Activated T-helper 1 cell treated with anti-CD3 and anti-CD28 coated beads, Interleukin-12 subunit alpha, Interleukin-12 subunit beta, Interleukin-2, Interleukin-4 antibody, amounts not matched to agents 30 ng/mL and 10 ng/mL and 1 ng/mL, durations not matched to agents 14 hours and 24 hours and 36 hours (primary cell): Measurements from ENCODE around the gene PLIN3. TPM values are rescaled to one million over a fixed set of nuclear protein-coding genes. Genes with fewer than 3 reads are reported as not detected.
"Not testable (repeated sequence)": the region's sequence is repeated elsewhere in the genome, so short reads cannot be mapped to it uniquely, and the experiment has no call there.

Source experiments
- DNase-seq: peaks from one replicate; pipeline ENCODE4 v3.0.0; 2021; ENCODE audit warnings: low spot score
- H3K27ac Mint-ChIP-seq: one replicate; pipeline ENCODE4 v1.8.0; 2021; ENCODE audit warnings: mild to moderate bottlenecking, mixed read lengths
- H3K27me3 Mint-ChIP-seq: one replicate; pipeline ENCODE4 v1.8.0; 2022; ENCODE audit warnings: mild to moderate bottlenecking, moderate library complexity, mixed read lengths; ENCODE audit not compliant: insufficient read depth
- H3K36me3 Mint-ChIP-seq: one replicate; pipeline ENCODE4 v1.8.0; 2021; ENCODE audit warnings: low read depth, mixed read lengths
- H3K4me1 Mint-ChIP-seq: one replicate; pipeline ENCODE4 v1.8.0; 2021; ENCODE audit warnings: low read depth, mixed read lengths
- H3K4me3 Mint-ChIP-seq: one replicate; pipeline ENCODE4 v1.8.0; 2021; ENCODE audit warnings: mild to moderate bottlenecking, moderate library complexity, mixed read lengths
- H3K9me3 Mint-ChIP-seq: one replicate; pipeline ENCODE4 v1.8.0; 2021; ENCODE audit warnings: mixed read lengths
- intact Hi-C: fragments of 100-400 bp; cut with micrococcal nuclease; formaldehyde crosslinking; loops from one replicate; pipeline ENCODE4 v1.15.1; 2024
- total RNA-seq: library from RNA; stranded (reverse); gene quantifications from 2 replicates; pipeline ENCODE4 v1.2.3, GENCODE V29; 2022

Gene PLIN3
- total RNA-seq, 1 donor from 2014 or later: 33.2 TPM

DNA sequence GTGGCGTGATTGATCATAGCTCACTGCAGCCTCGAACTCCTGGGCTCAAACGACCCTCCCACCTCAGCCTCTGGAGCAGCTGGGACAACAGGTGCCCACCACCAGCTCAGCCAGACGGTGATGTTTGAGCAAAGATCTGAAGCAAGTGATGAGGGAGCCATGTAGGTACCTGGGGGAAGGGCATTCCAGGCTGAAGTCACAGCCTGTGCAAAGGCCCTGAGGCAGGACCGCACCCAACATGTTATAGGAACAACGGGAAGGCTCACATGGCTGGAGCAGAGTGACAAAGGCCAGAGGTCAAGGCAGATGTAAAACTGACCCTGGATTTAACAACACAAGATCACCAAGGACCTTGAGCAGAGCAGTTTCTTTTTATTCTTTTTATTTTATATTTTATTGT, 61.1 kb downstream of the PLIN3 start:
- Mint-ChIP-seq H3K36me3 (no peaks in the 10 kb centered on the region), H3K9me3 (no peaks in the 10 kb centered on the region), H3K27me3 (no peaks in the 10 kb centered on the region), H3K27ac (no peak overlapping the region), H3K4me3 (no peak overlapping the region), H3K4me1 (peaks cover 2% of the 10 kb centered on the region)
- no peak for DNase-seq
- intact Hi-C loops: no loop called here

DNA sequence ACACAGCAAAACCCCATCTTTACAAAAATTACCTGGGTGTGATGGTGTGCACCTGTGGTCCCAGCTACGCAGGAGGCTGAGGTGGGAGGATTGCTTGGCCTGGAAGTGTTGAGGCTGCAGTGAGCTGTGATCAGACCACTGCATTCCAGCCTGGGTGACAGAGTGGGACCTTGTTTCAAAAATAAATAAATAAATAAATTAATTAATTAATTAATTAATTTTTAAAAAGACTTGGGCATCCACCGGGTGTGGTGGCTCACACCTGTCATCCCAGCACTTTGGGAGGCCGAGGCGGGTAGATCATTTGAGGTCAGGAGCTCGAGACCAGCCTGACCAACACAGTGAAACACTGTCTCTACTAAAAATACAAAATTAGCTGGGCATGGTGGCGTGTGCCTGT, 62.3 kb downstream of the PLIN3 start:
- H3K27ac Mint-ChIP-seq: not testable (repeated sequence)

GRCh38 chr19:4803736-4804695, 63.5 kb downstream of the PLIN3 start:
- Mint-ChIP-seq H3K9me3 (no peaks in the 10 kb centered on the region), H3K27ac (no peak overlapping the region), H3K4me1 (no peaks in the 10 kb centered on the region), H3K36me3 (no peaks in the 10 kb centered on the region), H3K27me3 (no peaks in the 10 kb centered on the region), H3K4me3 (no peak overlapping the region)
- peak; percentile 33 for DNase-seq
- intact Hi-C loops: loop anchor here (1.0 kb wide), 1 partner anchor 72 kb away; no protein-coding TSS in a partner anchor

More for the DNA sequence above, 62.3 kb downstream of the PLIN3 start:
- H3K9me3 Mint-ChIP-seq, H3K36me3 Mint-ChIP-seq, H3K4me3 Mint-ChIP-seq, H3K4me1 Mint-ChIP-seq, intact Hi-C loops, DNase-seq, H3K27me3 Mint-ChIP-seq: not testable (repeated sequence)

DNA sequence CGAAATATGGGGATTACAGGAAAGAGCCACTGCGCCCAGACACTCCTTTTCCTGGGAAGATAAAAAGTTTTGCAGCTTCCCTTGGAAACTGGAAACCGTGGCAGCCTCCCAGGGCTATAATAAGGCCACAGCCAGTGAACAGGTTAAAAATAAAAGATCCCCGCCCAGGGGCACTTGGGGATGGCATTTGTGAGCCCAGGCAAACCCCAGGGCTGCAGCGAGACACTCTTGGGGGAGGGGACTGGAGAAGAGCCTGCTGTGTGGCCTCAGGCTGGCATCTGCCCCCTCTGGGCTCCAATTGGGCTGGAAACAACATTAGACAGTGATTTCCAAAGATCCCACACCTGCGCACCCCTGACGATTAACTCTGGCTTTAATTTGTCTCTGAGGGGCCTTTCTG, 64.8 kb downstream of the PLIN3 start:
- no peak overlapping the region for H3K27ac Mint-ChIP-seq
- intact Hi-C loops: no loop called here
- no peaks in the 10 kb centered on the region for H3K4me1 Mint-ChIP-seq
- no peaks in the 10 kb centered on the region for H3K9me3 Mint-ChIP-seq
- DNase-seq: no peak
- H3K27me3 Mint-ChIP-seq: no peaks in the 10 kb centered on the region
- H3K36me3 Mint-ChIP-seq: no peaks in the 10 kb centered on the region
- no peak overlapping the region for H3K4me3 Mint-ChIP-seq

- Mint-ChIP-seq H3K9me3 (no peaks in the 10 kb centered on the region), H3K36me3 (peaks cover 3% of the 10 kb centered on the region), H3K4me3 (no peak overlapping the region), H3K4me1 (no peaks in the 10 kb centered on the region), H3K27ac (no peak overlapping the region), H3K27me3 (no peaks in the 10 kb centered on the region)
- no peak for DNase-seq
- intact Hi-C loops: no loop called here
Observed at GRCh38 chr19:4801085-4801619, 66.3 kb downstream of the PLIN3 start.

DNA sequence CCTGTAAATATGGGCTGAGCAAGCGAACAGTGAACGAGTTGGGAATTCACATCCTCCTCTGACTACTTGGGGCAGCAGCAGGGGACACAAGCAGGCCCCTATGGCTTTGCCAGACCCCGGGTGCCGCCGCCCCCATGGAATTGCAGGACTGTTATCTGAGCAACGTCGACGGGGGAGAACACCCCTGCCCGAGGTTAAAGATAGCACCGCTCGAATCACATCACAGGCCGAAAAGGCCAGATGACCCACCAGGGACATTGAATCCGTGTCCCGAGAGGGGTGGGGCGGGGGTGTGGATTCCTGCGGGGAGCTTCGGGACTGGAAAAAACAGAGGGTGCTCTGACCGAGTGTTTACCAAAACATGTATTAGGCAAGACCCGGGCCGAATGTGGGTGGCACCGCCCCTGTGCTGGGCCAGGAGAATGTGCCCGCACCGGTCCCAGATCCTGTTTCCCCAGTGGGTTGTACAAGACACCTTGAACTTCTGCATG, 66.8 kb downstream of the PLIN3 start:
- peaks cover 3% of the 10 kb centered on the region for H3K36me3 Mint-ChIP-seq
- H3K4me3 Mint-ChIP-seq: no peak overlapping the region
- intact Hi-C loops: no loop called here
- DNase-seq: no peak
- no peaks in the 10 kb centered on the region for H3K4me1 Mint-ChIP-seq
- H3K27ac Mint-ChIP-seq: no peak overlapping the region
- H3K9me3 Mint-ChIP-seq: no peaks in the 10 kb centered on the region
- H3K27me3 Mint-ChIP-seq: no peaks in the 10 kb centered on the region

DNA sequence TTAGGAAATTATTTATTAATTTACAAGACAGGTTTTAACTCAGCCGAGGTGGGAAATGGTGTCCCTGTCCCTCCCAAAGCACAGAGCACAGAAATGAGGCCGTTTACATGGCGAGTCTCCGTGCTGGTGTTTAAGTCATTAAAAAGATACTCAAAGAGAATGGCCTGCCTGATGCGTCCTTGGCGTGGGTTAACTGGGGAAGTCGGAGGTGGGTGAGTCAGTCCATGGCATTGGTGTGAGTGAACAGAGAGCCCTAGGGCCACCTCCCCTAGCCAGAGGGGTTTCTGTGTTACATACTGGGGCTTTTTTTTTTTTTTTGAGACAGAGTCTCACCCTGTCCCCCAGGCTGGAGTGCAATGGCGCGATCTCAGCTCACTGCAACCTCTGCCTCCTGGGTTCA, 72.1 kb downstream of the PLIN3 start:
- no peak overlapping the region for H3K27ac Mint-ChIP-seq
- H3K36me3 Mint-ChIP-seq: peaks cover 18% of the 10 kb centered on the region
- H3K27me3 Mint-ChIP-seq: no peaks in the 10 kb centered on the region
- H3K4me1 Mint-ChIP-seq: peaks cover 9% of the 10 kb centered on the region
- no peaks in the 10 kb centered on the region for H3K9me3 Mint-ChIP-seq
- no peak overlapping the region for H3K4me3 Mint-ChIP-seq
- intact Hi-C loops: no loop called here
- no peak for DNase-seq

GRCh38 chr19:4794971-4795370, 72.5 kb downstream of the PLIN3 start:
- H3K27ac Mint-ChIP-seq: no peak overlapping the region
- no peak overlapping the region for H3K4me3 Mint-ChIP-seq
- no peaks in the 10 kb centered on the region for H3K9me3 Mint-ChIP-seq
- H3K4me1 Mint-ChIP-seq: peaks cover 9% of the 10 kb centered on the region
- peaks cover 18% of the 10 kb centered on the region for H3K36me3 Mint-ChIP-seq
- DNase-seq: no peak
- intact Hi-C loops: no loop called here
- H3K27me3 Mint-ChIP-seq: no peaks in the 10 kb centered on the region

DNA sequence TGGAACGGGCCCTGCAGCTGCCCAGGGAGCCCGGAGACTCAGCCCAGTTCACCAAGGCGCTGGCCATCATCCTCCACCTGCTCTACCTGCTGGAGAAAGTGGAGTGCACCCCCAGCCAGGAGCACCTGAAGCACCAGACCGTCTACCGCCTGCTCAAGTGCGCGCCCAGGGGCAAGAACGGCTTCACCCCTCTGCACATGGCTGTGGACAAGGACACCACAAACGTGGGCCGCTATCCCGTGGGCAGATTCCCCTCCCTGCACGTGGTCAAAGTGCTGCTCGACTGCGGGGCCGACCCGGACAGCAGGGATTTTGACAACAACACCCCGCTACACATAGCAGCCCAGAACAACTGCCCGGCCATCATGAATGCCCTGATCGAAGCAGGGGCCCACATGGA, 74.2 kb downstream of the PLIN3 start:
- intact Hi-C loops, H3K4me1 Mint-ChIP-seq, DNase-seq, H3K9me3 Mint-ChIP-seq, H3K27me3 Mint-ChIP-seq: not testable (repeated sequence)
- Mint-ChIP-seq H3K27ac (peak overlapping the region; percentile 77), H3K4me3 (peak overlapping the region; percentile 89), H3K36me3 (peaks cover 18% of the 10 kb centered on the region)

DNA sequence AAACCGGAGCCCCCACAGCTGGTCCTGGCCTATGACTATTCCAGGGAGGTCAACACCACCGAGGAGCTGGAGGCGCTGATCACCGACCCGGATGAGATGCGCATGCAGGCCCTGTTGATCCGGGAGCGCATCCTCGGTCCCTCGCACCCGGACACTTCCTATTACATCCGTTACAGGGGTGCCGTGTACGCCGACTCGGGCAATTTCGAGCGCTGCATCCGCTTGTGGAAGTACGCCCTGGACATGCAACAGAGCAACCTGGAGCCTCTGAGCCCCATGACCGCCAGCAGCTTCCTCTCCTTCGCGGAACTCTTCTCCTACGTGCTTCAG, 74.6 kb downstream of the PLIN3 start:
- DNase-seq, intact Hi-C loops, H3K27me3 Mint-ChIP-seq, H3K4me1 Mint-ChIP-seq, H3K9me3 Mint-ChIP-seq: not testable (repeated sequence)
- Mint-ChIP-seq H3K27ac (peak overlapping the region; percentile 77), H3K4me3 (peak overlapping the region; percentile 89), H3K36me3 (peaks cover 18% of the 10 kb centered on the region)

DNA sequence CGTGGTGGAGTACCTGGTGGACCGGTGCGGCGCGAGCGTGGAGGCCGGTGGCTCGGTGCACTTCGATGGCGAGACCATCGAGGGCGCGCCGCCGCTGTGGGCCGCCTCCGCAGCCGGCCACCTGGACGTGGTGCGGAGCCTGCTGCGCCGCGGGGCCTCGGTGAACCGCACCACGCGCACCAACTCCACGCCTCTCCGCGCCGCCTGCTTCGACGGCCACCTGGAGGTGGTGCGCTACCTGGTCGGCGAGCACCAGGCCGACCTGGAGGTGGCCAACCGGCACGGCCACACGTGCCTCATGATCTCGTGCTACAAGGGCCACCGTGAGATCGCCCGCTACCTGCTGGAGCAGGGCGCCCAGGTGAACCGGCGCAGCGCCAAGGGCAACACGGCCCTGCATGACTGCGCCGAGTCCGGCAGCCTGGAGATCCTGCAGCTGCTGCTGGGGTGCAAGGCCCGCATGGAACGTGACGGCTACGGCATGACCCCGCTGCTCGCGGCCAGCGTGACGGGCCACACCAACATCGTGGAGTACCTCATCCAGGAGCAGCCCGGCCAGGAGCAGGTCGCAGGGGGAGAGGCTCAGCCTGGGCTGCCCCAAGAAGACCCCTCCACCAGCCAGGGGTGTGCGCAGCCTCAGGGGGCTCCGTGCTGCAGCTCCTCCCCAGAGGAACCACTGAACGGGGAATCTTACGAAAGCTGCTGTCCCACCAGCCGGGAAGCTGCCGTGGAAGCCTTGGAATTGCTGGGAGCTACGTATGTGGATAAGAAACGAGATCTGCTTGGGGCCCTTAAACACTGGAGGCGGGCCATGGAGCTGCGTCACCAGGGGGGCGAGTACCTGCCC, 75.2 kb downstream of the PLIN3 start:
- DNase-seq, intact Hi-C loops, H3K27me3 Mint-ChIP-seq, H3K4me1 Mint-ChIP-seq, H3K9me3 Mint-ChIP-seq: not testable (repeated sequence)
- peak overlapping the region; percentile 89 for H3K4me3 Mint-ChIP-seq
- peaks cover 18% of the 10 kb centered on the region for H3K36me3 Mint-ChIP-seq
- peak overlapping the region; percentile 77 for H3K27ac Mint-ChIP-seq

DNA sequence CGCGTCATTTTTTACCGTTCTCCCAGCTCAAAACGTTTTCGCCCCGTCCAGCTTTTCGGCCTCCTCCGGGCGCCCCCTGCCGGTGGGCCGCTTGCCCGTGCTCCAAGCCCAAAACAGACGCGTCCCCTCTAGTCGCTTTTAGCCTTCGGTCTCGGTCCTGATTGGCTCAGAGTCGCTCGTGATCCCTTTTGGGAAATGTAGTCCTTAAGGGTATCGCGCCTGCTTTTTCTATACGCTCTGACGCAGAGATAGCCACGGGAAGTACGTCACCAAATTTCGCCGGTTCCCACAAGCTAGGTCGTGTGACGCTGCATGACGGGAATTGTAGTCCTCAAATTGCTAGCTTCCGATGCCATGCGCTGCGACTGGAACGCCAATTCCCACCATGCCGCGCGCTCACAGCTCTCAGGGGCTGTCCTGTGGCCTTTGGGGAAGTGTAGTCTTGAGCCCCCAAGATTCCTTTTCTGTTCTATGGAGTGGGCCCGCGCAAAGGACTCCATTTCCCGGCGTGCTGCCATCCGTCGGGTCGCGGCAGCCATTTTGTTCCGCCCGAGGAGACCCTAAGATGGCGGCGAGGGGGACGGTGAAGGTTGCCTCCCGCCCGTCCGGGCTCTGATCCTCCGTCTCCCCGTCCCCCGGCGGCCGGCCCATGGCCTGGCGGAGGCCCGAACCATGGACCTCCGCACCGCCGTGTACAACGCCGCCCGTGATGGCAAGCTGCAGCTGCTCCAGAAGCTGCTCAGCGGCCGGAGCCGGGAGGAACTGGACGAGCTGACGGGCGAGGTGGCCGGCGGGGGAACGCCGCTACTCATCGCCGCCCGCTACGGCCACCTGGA, 76.1 kb downstream of the PLIN3 start, which contains the start of gene FEM1A:
FEM1A (plus strand) TSS at position 552 of the 836 bp plus-strand sequence; CDS start at position 673, 121 bp downstream.
- no peaks in the 10 kb centered on the region for H3K9me3 Mint-ChIP-seq
- peak; percentile 98 for DNase-seq
- peak within 1 kb of the TSS; percentile 88 for H3K27ac Mint-ChIP-seq
- H3K27me3 Mint-ChIP-seq: no peaks in the 10 kb centered on the region
- intact Hi-C loops: loop anchor here (1.0 kb wide), 9 partner anchors 22 to 1000 kb away; partner anchors contain the start of genes DUS3L, HDGFL2, MYDGF and PLIN3
- peak within 1 kb of the TSS; percentile 89 for H3K4me3 Mint-ChIP-seq
- H3K4me1 Mint-ChIP-seq: peaks cover 9% of the 10 kb centered on the region
- H3K36me3 Mint-ChIP-seq: peaks cover 14% of the 10 kb centered on the region
